Endodermal cell (in vitro differentiated cells): Measurements from ENCODE around the gene FASTKD2. TPM values are rescaled to one million over a fixed set of nuclear protein-coding genes. Genes with fewer than 3 reads are reported as not detected.

Experiments used
- DNase-seq: peaks from one replicate; pipeline ENCODE4 v3.0.0-alpha.2; 2017
- H3K27ac ChIP-seq: 2 replicates; pipeline ENCODE4 v1.5.1; 2013; ENCODE audit warnings: mild to moderate bottlenecking, low read depth, low read length, moderate library complexity
- H3K27me3 ChIP-seq: 2 replicates; pipeline ENCODE4 v1.6.1; 2013; ENCODE audit warnings: mild to moderate bottlenecking, low read length, moderate library complexity; ENCODE audit not compliant: insufficient read depth, control insufficient read depth, poor library complexity, severe bottlenecking
- H3K36me3 ChIP-seq: 2 replicates; pipeline ENCODE4 v1.7.0; 2013; ENCODE audit warnings: mild to moderate bottlenecking, low read length, moderate library complexity; ENCODE audit not compliant: control insufficient read depth, insufficient read depth
- H3K4me1 ChIP-seq: one replicate; pipeline ENCODE4 v1.7.0; 2013; ENCODE audit warnings: low read length; ENCODE audit not compliant: control insufficient read depth, insufficient read depth
- H3K4me3 ChIP-seq: 2 replicates; pipeline ENCODE4 v1.5.1; 2013; ENCODE audit warnings: mild to moderate bottlenecking, low read length, moderate library complexity
- H3K9ac ChIP-seq: 2 replicates; pipeline ENCODE4 v1.6.1; 2013; ENCODE audit warnings: mild to moderate bottlenecking, low read length, moderate library complexity; ENCODE audit not compliant: poor library complexity, severe bottlenecking; ENCODE audit errors: extremely low read depth
- H3K9me3 ChIP-seq: 2 replicates; pipeline ENCODE4 v1.6.1; 2013; ENCODE audit warnings: mild to moderate bottlenecking, low read length, moderate library complexity; ENCODE audit not compliant: control insufficient read depth
- H3K27ac Mint-ChIP-seq: 2 replicates; pipeline ENCODE4 v1.8.0; 2020; ENCODE audit warnings: mixed read lengths
- H3K27me3 Mint-ChIP-seq: 2 replicates; pipeline ENCODE4 v1.8.0; 2021; ENCODE audit warnings: mild to moderate bottlenecking, mixed read lengths; ENCODE audit not compliant: insufficient read depth
- H3K36me3 Mint-ChIP-seq: 2 replicates; pipeline ENCODE4 v1.8.0; 2020; ENCODE audit warnings: low read depth, mixed read lengths
- H3K4me1 Mint-ChIP-seq: 2 replicates; pipeline ENCODE4 v1.8.0; 2020; ENCODE audit warnings: mixed read lengths
- H3K4me3 Mint-ChIP-seq: 2 replicates; pipeline ENCODE4 v1.8.0; 2020; ENCODE audit warnings: mild to moderate bottlenecking, moderate library complexity, mixed read lengths
- H3K9me3 Mint-ChIP-seq: 2 replicates; pipeline ENCODE4 v1.8.0; 2020; ENCODE audit warnings: mild to moderate bottlenecking, mixed read lengths
- CTCF ChIP-seq: fragments of 200-600 bp; sonication (generic); conservative IDR thresholded peaks from 2 replicates; pipeline ENCODE4 v1.5.0; 2021; ENCODE audit warnings: antibody characterized with exemption, mild to moderate bottlenecking
- WGBS, 2 experiments: methylation state at CpG; one replicate each; pipeline versions ENCODE4 v1.1.5 to v1.1.7; 2013; ENCODE audit warnings: missing lambda C conversion rate in 2 of 2, mixed read lengths in 1 of 2; ENCODE audit not compliant: insufficient coverage in 1 of 2, insufficient read length in 1 of 2; 5-methylcytosine and 5-hydroxymethylcytosine counted together
- total RNA-seq, 2 donors: library from RNA; stranded (reverse); fragmentation: NEBNext Ultra II Directional in 1 of 2; extraction: Animal tissue kit (Norgen Biotek cat#: 25700) in 1 of 2; gene quantifications; 2 replicates in 1 of 2; 3 replicates in 1 of 2; pipeline ENCODE4 v1.2.1, GENCODE V29; 2021

FASTKD2 gene
- total RNA-seq, 2 donors from 2014 or later, result 31.3 to 31.6 TPM

- no peak for DNase-seq
- Mint-ChIP-seq H3K9me3 (no peaks in the 10 kb centered on the region), H3K27me3 (no peaks in the 10 kb centered on the region), H3K36me3 (peaks cover 12% of the 10 kb centered on the region), H3K4me1 (peaks cover 7% of the 10 kb centered on the region), H3K27ac (no peak overlapping the region), H3K4me3 (no peak overlapping the region)
- Histone ChIP-seq H3K9ac (no peak overlapping the region), H3K36me3 (peaks cover 21% of the 10 kb centered on the region), H3K27me3 (no peaks in the 10 kb centered on the region), H3K4me3 (no peak overlapping the region), H3K9me3 (no peaks in the 10 kb centered on the region), H3K27ac (no peak overlapping the region), H3K4me1 (no peaks in the 10 kb centered on the region)
- TF ChIP-seq CTCF, result no peak
- 75 to 92% methylated on average over 2 to 4 of the region's 4 CpGs for WGBS, 2 experiments
Observed at GRCh38 chr2:206797376-206797775, 32.0 kb downstream of the FASTKD2 start.

GRCh38 chr2:206798000-206798399 is 32.6 kb downstream of the FASTKD2 start:
- Mint-ChIP-seq H3K27me3 (no peaks in the 10 kb centered on the region), H3K4me1 (peaks cover 10% of the 10 kb centered on the region), H3K36me3 (peaks cover 10% of the 10 kb centered on the region), H3K4me3 (no peak overlapping the region), H3K27ac (no peak overlapping the region), H3K9me3 (no peaks in the 10 kb centered on the region)
- Histone ChIP-seq H3K36me3 (peaks cover 18% of the 10 kb centered on the region), H3K27ac (no peak overlapping the region), H3K4me3 (no peak overlapping the region), H3K27me3 (no peaks in the 10 kb centered on the region), H3K4me1 (no peaks in the 10 kb centered on the region), H3K9ac (no peak overlapping the region), H3K9me3 (no peaks in the 10 kb centered on the region)
- no peak for TF ChIP-seq CTCF
- DNase-seq, result no peak
- 76 to 88% methylated on average over 2 to 5 of the region's 5 CpGs for WGBS, 2 experiments

- Histone ChIP-seq H3K4me3 (no peak overlapping the region), H3K9ac (no peak overlapping the region), H3K9me3 (no peaks in the 10 kb centered on the region), H3K36me3 (peaks cover 8% of the 10 kb centered on the region), H3K4me1 (no peaks in the 10 kb centered on the region), H3K27ac (no peak overlapping the region), H3K27me3 (no peaks in the 10 kb centered on the region)
- Mint-ChIP-seq H3K36me3 (peaks cover 8% of the 10 kb centered on the region), H3K9me3 (no peaks in the 10 kb centered on the region), H3K4me1 (peaks cover 21% of the 10 kb centered on the region), H3K27ac (no peak overlapping the region), H3K27me3 (no peaks in the 10 kb centered on the region), H3K4me3 (no peak overlapping the region)
- TF ChIP-seq CTCF, result no peak
- DNase-seq, result no peak
- WGBS, 2 experiments, result 84 to 91% methylated on average over 3 of the region's 3 CpGs
Observed at GRCh38 chr2:206799083-206799482, 33.7 kb downstream of the FASTKD2 start.
